Ovary (tissue), 9 donors: ENCODE results near the gene NKAIN4. TPM values are rescaled to one million over a fixed set of nuclear protein-coding genes. Genes with fewer than 3 reads are reported as not detected.
"Not testable (repeated sequence)": the region's sequence is repeated elsewhere in the genome, so short reads cannot be mapped to it uniquely, and the experiment has no call there.

Experiments
- DNase-seq, 5 donors: peaks; one replicate each; pipeline ENCODE4 v3.0.0-alpha.2; 2019 to 2020
- H3K27ac ChIP-seq, 2 donors: fragments of 200-600 bp; one replicate each; pipeline versions ENCODE4 v1.5.1 to v1.8.0; 2019 to 2022
- H3K27me3 ChIP-seq: fragments of 200-600 bp; one replicate; pipeline ENCODE4 v1.8.0; 2022
- H3K36me3 ChIP-seq: fragments of 200-600 bp; sonication (generic); one replicate; pipeline ENCODE4 v1.5.1; 2019
- H3K4me1 ChIP-seq: one replicate; pipeline ENCODE4 v1.8.1; 2013; ENCODE audit warnings: mild to moderate bottlenecking, moderate library complexity; ENCODE audit not compliant: insufficient read depth
- H3K4me3 ChIP-seq: fragments of 200-600 bp; sonication (generic); one replicate; pipeline ENCODE4 v1.5.1; 2017
- H3K9me3 ChIP-seq, 2 donors: fragments of 200-600 bp in 1 of 2; sonication (generic) in 1 of 2; one replicate each; pipeline versions ENCODE4 v1.5.1 to v1.8.1; 2013 to 2019; ENCODE audit warnings: mild to moderate bottlenecking in 1 of 2, moderate library complexity in 1 of 2
- CTCF ChIP-seq, 3 donors: fragments of 450-650 bp in 2 of 3; fragments of 200-600 bp in 1 of 3; IDR thresholded peaks; one replicate each; pipeline versions ENCODE4 v1.5.1 to v1.8.0; 2016 to 2022; ENCODE audit warnings: antibody characterized with exemption in 3 of 3, mild to moderate bottlenecking in 1 of 3
- EP300 ChIP-seq: sonication (generic); formaldehyde crosslinking; IDR thresholded peaks from one replicate; pipeline ENCODE4 v1.6.1; 2017; ENCODE audit warnings: antibody characterized with exemption
- POLR2A ChIP-seq: fragments of 450-650 bp; IDR thresholded peaks from one replicate; pipeline ENCODE4 v1.6.1; 2017; ENCODE audit warnings: antibody characterized with exemption, mild to moderate bottlenecking, moderate library complexity
- WGBS, 3 donors: extraction: QIAGEN DNeasy Blood & Tissue Kit in 1 of 3; methylation state at CpG; one replicate each; pipeline versions ENCODE4 v1.1.5 to v1.1.7; 2013 to 2017; 5-methylcytosine and 5-hydroxymethylcytosine counted together
- intact Hi-C, 4 donors: fragments of 100-400 bp; cut with DNase I; formaldehyde crosslinking; loops; one replicate each; pipeline versions ENCODE4 v1.11.0 to v1.15.1; 2022 to 2023
- polyA plus RNA-seq, 2 donors: library from polyadenylated mRNA; stranded (reverse); fragments of 200-250 nt in 1 of 2; fragments of 350-450 nt in 1 of 2; fragmentation: Illumina TruSeq in 1 of 2; extraction: RNeasy Lipid Tissue Mini Kit (QIAGEN cat#74804) in 1 of 2; gene quantifications; one replicate each; pipeline ENCODE4 v1.2.3, GENCODE V29; 2013 to 2014
- total RNA-seq, 7 donors: library from RNA; depleted of rRNA in 2 of 7; stranded (reverse); fragments of >200 nt in 2 of 7; fragmentation: NEBNext Ultra II Directional in 3 of 7; extraction: Animal tissue kit (Norgen Biotek cat#: 25700) in 3 of 7; gene quantifications; one replicate each; pipeline versions ENCODE4 v1.1.0 to v1.2.4, GENCODE V29; 2016 to 2023
- donor health status: DM: no; HTN: no; CAD: no; lungs with moderate emphysema.
- donor health status: DM: no; HTN: no; CAD: no.
- donor health status: Bipolar disorder and iron deficiency.
- donor health status: DM: yes; HTN: yes; CAD: no.
- donor health status: DM: no; HTN: no; CAD: no.
- donor health status: DM: yes; HTN: yes; CAD: no.

The NKAIN4 gene
- total and polyA plus RNA-seq, 9 donors: 0.18 to 0.24 TPM; not detected in 7

GRCh38 chr20:63254606-63255384 is 532 bp upstream of the NKAIN4 start:
- TF ChIP-seq CTCF (IDR thresholded peaks at IDR 0.05) (no peak), POLR2A (no peak), EP300 (no peak)
- H3K27ac ChIP-seq: no peak overlapping the region
- DNase-seq: no peak
- H3K4me1 ChIP-seq: no peaks in the 10 kb centered on the region
- intact Hi-C loops: no loop called here
- no peak overlapping the region for H3K4me3 ChIP-seq
- no peaks in the 10 kb centered on the region for H3K27me3 ChIP-seq
- no peaks in the 10 kb centered on the region for H3K36me3 ChIP-seq
- no peaks in the 10 kb centered on the region for H3K9me3 ChIP-seq
- WGBS, 3 donors: 7 to 20% (median 18%) methylated on average over 20 to 56 of the region's 56 CpGs

GRCh38 chr20:63253438-63254231 is 628 bp downstream of the NKAIN4 start:
- DNase-seq: no peak
- Histone ChIP-seq H3K4me1 (no peaks in the 10 kb centered on the region), H3K27ac (no peak overlapping the region), H3K9me3 (no peaks in the 10 kb centered on the region), H3K27me3 (no peaks in the 10 kb centered on the region), H3K4me3 (no peak overlapping the region), H3K36me3 (no peaks in the 10 kb centered on the region)
- intact Hi-C loops: no loop called here
- TF ChIP-seq EP300: no peak
- no peak for TF ChIP-seq CTCF (IDR thresholded peaks at IDR 0.05)
- no peak for TF ChIP-seq POLR2A
- 0 to 1% (median 0%) methylated on average over 47 to 89 of the region's 89 CpGs for WGBS, 3 donors

- no peaks in the 10 kb centered on the region for H3K9me3 ChIP-seq
- H3K4me3 ChIP-seq: no peak overlapping the region
- TF ChIP-seq POLR2A (no peak), EP300 (no peak), CTCF (IDR thresholded peaks at IDR 0.05) (no peak)
- no peaks in the 10 kb centered on the region for H3K36me3 ChIP-seq
- no peaks in the 10 kb centered on the region for H3K27me3 ChIP-seq
- no peak for DNase-seq
- WGBS, 3 donors: 9 to 21% (median 14%) methylated on average over 15 to 16 of the region's 16 CpGs
- H3K27ac ChIP-seq: no peak overlapping the region
- no peaks in the 10 kb centered on the region for H3K4me1 ChIP-seq
- intact Hi-C loops: no loop called here
Observed at GRCh38 chr20:63253065-63253437, 1.2 kb downstream of the NKAIN4 start.

GRCh38 chr20:63252284-63252711 is 2.0 kb downstream of the NKAIN4 start:
- Histone ChIP-seq H3K27me3 (no peaks in the 10 kb centered on the region), H3K36me3 (no peaks in the 10 kb centered on the region), H3K27ac (no peak overlapping the region), H3K9me3 (no peaks in the 10 kb centered on the region), H3K4me1 (no peaks in the 10 kb centered on the region), H3K4me3 (no peak overlapping the region)
- intact Hi-C loops: no loop called here
- DNase-seq: no peak
- 54 to 63% (median 63%) methylated on average over 8 of the region's 8 CpGs for WGBS, 3 donors
- TF ChIP-seq EP300 (no peak), POLR2A (no peak), CTCF (IDR thresholded peaks at IDR 0.05) (no peak)

- H3K9me3 ChIP-seq, H3K4me1 ChIP-seq, H3K36me3 ChIP-seq, H3K4me3 ChIP-seq, DNase-seq, H3K27me3 ChIP-seq, H3K27ac ChIP-seq, intact Hi-C loops: not testable (repeated sequence)
- WGBS, 3 donors: 32 to 48% (median 42%) methylated on average over 13 to 14 of the region's 14 CpGs
Observed at GRCh38 chr20:63251350-63251749, 2.9 kb downstream of the NKAIN4 start.
